ENCODE measurements around the gene OPTN.
"Not testable (repeated sequence)": the region's sequence is repeated elsewhere in the genome, so short reads cannot be mapped to it uniquely, and the experiment has no call there.

Gene OPTN

GRCh38 chr10:13136651-13137050 lies 36.7 kb downstream of the OPTN start:
- no peak for DNase-seq

- DNase-seq = no peak
Measured at GRCh38 chr10:13139150-13139549, 39.2 kb downstream of the OPTN start.

- DNase-seq = no peak
Measured at GRCh38 chr10:13139676-13140075, 39.7 kb downstream of the OPTN start.

GRCh38 chr10:13140627-13141190 lies 40.7 kb downstream of the OPTN start:
- no peak for DNase-seq

GRCh38 chr10:13143766-13144165 lies 43.8 kb downstream of the OPTN start:
- DNase-seq = no peak

GRCh38 chr10:13144814-13145213 lies 44.9 kb downstream of the OPTN start:
- no peak for DNase-seq

GRCh38 chr10:13146379-13146778 lies 46.4 kb downstream of the OPTN start:
- no peak for DNase-seq

- no peak for DNase-seq
Measured at GRCh38 chr10:13147161-13147560, 47.2 kb downstream of the OPTN start.

- no peak for DNase-seq
Measured at GRCh38 chr10:13152296-13152695, 52.3 kb downstream of the OPTN start.

GRCh38 chr10:13155860-13156259 lies 55.9 kb downstream of the OPTN start:
- DNase-seq = not testable (repeated sequence)

GRCh38 chr10:13158401-13158800 lies 58.4 kb downstream of the OPTN start:
- DNase-seq = no peak

- peak; percentile 88 for DNase-seq
Measured at GRCh38 chr10:13160934-13161856, 61.2 kb downstream of the OPTN start, which contains the start of gene MCM10. MCM10 (plus strand) TSS chr10:13161558; CDS start chr10:13164203, 2,645 bp downstream.

- DNase-seq = no peak
Measured at GRCh38 chr10:13161857-13162271, 61.9 kb downstream of the OPTN start.

GRCh38 chr10:13163859-13164258 lies 63.9 kb downstream of the OPTN start:
- DNase-seq = no peak

- no peak for DNase-seq
Measured at GRCh38 chr10:13165177-13165576, 65.2 kb downstream of the OPTN start.

- no peak for DNase-seq
Measured at GRCh38 chr10:13167568-13167967, 67.6 kb downstream of the OPTN start.

- DNase-seq = no peak
Measured at GRCh38 chr10:13168781-13169180, 68.8 kb downstream of the OPTN start.

- DNase-seq = no peak
Measured at GRCh38 chr10:13173616-13174015, 73.7 kb downstream of the OPTN start.

- no peak for DNase-seq
Measured at GRCh38 chr10:13180788-13181187, 80.8 kb downstream of the OPTN start.

- no peak for DNase-seq
Measured at GRCh38 chr10:13182424-13182823, 82.5 kb downstream of the OPTN start.

- no peak for DNase-seq
Measured at GRCh38 chr10:13183625-13184024, 83.7 kb downstream of the OPTN start.

GRCh38 chr10:13184276-13184675 lies 84.3 kb downstream of the OPTN start:
- DNase-seq = no peak

GRCh38 chr10:13184730-13185514 lies 85.0 kb downstream of the OPTN start:
- no peak for DNase-seq

GRCh38 chr10:13187135-13187534 lies 87.2 kb downstream of the OPTN start:
- DNase-seq = no peak

Measured in SIG-M5 (cell line).